Measurements from ENCODE around the gene ANGPT4.
"Not testable (repeated sequence)": the region's sequence is repeated elsewhere in the genome, so short reads cannot be mapped to it uniquely, and the experiment has no call there.

The ANGPT4 gene

GRCh38 chr20:873875-874607 is 42.1 kb downstream of the ANGPT4 start:
- no peak for DNase-seq (ENCODE audit: low spot score)

- no peak for DNase-seq (ENCODE audit: low spot score)
Observed at GRCh38 chr20:872855-873520, 43.1 kb downstream of the ANGPT4 start.

DNA sequence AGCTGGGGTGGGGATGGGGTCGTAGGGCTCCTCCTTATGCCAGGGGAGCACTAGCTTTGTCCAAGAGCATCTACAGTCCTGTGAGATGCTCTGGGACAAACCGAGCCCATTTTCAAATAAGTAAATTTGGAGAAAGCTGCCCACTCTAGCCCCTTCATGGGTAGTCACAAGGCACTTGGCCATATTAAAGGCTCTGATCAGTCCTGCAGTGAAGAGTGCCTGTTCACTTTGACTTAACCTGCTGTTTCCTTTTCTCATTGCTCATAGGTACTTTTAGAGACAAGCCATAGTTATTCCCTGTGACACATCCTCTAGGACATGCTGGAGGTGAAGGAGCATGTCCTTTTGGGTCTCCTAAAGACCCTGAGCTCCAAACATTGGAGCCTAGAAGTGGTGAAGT is 44.2 kb downstream of the ANGPT4 start:
- no peak for DNase-seq (ENCODE audit: low spot score)

DNA sequence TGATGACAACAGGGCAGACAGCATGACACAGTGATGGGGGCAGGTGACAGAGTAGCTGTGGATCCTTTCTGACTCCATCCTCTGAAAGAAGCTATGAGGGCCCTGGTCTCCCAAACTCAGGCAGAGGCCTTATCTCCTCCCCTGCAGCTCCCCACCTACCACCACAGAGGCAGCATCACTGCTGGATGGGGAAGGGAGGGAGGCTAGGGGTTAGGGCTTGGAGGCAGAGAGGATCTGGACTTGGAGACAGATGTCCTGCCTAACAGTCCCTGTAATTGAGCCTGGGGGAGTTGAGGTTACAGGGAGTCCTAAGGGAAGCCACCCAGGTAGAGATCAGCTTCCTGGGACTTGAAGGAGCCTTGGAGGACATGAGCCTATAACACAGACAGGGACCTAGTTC is 44.7 kb downstream of the ANGPT4 start:
- no peak for DNase-seq (ENCODE audit: low spot score)

DNA sequence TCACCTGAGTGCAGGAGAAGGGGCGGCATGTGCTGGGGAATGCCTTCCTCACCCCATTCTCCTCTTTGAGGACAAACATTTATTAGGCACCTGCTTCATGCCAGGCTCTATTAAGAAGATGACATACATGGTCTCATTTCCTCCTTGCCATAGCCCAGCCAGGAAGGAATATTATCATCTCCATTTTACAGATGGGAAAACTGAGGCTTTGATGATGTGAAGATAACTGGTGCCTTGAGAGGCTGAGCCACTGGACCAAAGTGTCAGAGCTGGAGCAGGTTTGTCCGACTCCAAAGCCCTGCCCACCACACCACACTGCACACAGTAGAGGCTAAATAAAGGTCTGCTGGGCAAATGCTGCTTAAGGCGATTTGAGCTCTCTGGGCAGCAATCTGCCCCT is 45.4 kb downstream of the ANGPT4 start:
- no peak for DNase-seq (ENCODE audit: low spot score)

GRCh38 chr20:869606-870005 is 46.5 kb downstream of the ANGPT4 start:
- DNase-seq (ENCODE audit: low spot score) = no peak

- no peak for DNase-seq (ENCODE audit: low spot score)
Observed at GRCh38 chr20:868279-868678, 47.9 kb downstream of the ANGPT4 start.

- no peak for DNase-seq (ENCODE audit: low spot score)
Observed at GRCh38 chr20:865440-865839, 50.7 kb downstream of the ANGPT4 start.

DNA sequence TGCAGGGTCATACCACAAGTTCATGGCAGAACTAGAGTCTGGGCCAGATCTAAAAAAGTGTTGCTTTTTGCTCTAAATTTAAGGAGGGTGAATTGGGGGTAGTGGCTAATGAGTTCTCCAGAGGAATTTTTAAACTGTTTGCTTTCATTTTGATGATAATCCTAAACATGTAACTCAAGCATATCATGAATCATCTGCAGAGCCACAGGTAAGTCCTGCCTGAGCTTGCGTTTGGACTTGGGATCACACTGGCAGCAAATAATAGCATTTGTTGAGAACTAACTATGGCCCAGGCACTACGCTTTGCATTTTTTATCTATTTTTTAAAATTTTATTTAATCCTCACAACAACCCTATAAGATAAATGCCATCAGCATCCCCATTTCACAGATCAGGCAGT is 55.2 kb downstream of the ANGPT4 start:
- no peak for DNase-seq (ENCODE audit: low spot score)

GRCh38 chr20:859751-860231 is 56.3 kb downstream of the ANGPT4 start:
- no peak for DNase-seq (ENCODE audit: low spot score)

- no peak for DNase-seq (ENCODE audit: low spot score)
Observed at GRCh38 chr20:858011-858410, 58.1 kb downstream of the ANGPT4 start.

DNA sequence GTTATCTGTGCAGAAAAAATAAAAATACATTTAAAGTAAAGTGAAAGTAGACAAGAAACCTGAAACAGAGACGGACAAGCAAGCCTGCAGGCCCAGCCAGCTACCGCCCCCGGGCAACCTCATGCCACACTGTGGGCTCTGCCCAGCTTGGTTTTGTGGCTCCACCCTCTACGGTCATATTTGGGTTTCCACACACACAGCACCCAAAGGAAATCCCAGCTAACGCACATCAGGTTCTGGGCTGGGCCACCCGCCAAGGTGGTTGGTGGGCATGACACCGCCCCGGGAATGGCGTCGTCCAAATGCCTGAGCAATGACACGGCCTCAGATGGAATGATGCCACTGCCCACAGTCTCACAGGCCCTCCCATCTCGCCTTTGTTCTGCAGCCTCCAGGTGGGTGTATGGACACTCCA is 59.8 kb downstream of the ANGPT4 start:
- no peak for DNase-seq (ENCODE audit: low spot score)

DNA sequence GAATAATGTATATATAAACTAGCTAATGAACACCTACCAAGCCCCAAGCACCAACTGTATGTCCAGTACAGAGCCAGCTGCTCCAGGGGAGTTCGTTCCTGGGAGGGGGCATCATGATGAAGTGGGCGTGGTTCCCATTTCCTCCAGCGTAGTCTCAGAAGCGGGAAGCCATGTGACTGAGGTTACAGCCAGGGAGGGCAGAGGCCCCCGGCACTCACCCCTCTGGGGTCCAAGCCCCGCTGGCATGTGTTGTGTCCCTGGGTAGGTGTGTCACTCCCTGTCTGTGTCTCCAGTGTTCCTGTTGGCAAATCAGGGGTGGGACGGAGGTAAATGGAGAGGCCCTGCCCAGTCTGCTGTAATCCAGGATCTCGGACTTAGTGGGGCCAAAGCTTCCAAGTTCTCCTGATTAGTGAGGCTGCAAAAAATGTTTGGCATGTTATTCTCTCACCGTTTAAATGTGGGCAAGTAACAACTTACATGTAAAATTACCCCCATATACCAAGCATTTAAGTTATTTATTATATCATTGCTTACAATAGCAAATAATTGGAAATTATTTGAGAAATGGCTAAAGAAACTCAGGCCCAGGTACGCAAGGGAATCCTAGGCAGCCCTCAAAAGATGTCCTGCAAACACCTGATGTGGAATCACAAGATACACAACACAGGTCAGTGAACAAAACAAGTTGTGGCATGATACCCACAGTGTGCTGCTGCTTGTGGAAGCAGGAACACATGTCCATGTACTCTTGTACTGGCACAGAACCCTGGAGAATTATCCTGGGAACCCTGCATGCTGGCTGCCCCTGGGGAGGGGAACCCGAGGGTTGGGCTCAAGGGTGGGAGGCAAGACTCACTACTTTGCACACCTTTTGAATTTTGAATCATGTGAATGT is 60.4 kb downstream of the ANGPT4 start:
- no peak for DNase-seq (ENCODE audit: low spot score)

DNA sequence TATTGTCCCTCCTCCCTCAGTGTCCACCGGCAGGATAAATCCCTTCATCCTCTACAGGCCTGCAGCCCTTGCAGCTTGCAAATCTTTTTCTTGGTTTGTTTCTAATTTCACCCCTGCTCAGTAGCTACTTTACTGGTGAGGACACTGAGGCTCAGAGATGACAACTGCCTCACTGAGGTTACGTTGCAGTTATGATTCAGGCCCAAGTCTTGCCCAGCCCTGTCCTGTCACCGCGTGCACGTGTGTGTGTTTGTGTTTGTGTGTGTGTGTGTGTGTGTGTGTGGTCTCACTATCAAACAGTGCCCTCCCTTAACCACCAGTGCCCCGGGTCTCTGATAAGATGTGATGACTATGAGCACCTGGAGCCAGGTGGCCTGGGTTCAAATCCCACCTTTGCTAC is 61.5 kb downstream of the ANGPT4 start:
- DNase-seq (ENCODE audit: low spot score) = no peak

DNA sequence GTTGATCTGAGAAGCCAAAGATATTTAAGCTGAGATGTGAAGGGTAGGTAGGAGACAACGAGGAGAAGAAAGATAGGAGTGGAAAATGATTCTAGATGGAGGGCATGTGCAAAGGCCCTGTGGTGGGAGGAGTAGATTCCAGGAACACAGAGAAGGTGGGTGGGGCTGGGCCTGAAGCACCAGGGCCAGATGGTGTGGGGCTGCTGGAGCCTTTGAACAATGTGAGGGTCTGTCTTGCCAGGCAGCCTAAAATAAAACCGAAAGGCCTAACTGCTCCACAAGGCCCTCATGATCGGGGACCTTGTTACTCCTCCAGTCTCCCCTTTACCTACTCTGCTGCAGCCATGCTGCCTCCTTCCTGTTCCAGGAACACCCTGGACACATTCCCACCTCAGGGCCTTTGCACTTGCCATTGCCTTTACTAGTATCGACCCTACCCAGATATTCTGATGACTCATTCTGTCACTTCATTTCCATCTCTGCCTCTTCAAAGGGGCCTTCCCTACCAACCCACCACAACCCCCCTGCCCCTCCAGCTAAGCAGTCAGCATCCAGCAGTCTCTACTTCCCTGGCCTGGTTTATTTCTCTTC is 62.6 kb downstream of the ANGPT4 start:
- no peak for DNase-seq (ENCODE audit: low spot score)

DNA sequence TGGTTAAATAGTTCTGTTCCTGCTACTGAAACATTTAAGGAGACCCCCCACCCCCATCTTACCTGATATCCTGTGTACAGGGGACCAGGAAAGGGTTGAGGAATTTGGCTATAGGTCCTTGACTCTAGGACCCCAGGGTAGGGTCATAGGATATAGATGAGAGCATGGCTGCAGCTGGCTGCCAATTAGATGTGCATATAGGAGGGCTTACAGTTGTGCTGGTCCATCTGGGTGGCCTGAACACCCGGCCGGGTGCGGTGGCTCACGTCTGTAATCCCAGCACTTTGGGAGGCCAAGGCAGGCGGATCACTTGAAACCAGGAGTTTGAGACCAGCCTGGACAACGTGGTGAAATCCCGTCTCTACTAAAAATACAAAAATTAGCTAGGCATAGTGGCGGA is 67.4 kb downstream of the ANGPT4 start:
- DNase-seq (ENCODE audit: low spot score) = not testable (repeated sequence)

DNA sequence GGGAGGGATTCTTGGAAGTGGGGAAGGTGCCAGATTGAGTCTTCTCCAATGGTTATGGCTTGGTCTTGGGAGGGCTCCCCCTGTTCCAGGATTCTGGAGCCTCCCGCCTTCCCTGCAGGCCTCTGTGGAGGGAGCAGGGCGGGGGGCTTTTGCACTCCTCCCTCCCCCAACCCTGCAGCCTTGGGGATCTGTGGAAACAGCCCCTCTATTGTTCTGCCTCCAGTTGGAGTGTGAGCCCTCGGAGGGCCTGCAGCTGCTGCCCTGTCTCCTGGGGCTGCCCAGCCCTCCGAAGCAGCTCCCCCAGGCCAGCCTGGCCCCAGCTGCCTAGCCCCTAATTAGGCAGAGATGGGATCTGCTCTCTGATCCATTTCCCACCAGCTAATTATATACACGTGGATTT is 67.9 kb downstream of the ANGPT4 start:
- no peak for DNase-seq (ENCODE audit: low spot score)

- no peak for DNase-seq (ENCODE audit: low spot score)
Observed at GRCh38 chr20:846894-847278, 69.2 kb downstream of the ANGPT4 start.

DNA sequence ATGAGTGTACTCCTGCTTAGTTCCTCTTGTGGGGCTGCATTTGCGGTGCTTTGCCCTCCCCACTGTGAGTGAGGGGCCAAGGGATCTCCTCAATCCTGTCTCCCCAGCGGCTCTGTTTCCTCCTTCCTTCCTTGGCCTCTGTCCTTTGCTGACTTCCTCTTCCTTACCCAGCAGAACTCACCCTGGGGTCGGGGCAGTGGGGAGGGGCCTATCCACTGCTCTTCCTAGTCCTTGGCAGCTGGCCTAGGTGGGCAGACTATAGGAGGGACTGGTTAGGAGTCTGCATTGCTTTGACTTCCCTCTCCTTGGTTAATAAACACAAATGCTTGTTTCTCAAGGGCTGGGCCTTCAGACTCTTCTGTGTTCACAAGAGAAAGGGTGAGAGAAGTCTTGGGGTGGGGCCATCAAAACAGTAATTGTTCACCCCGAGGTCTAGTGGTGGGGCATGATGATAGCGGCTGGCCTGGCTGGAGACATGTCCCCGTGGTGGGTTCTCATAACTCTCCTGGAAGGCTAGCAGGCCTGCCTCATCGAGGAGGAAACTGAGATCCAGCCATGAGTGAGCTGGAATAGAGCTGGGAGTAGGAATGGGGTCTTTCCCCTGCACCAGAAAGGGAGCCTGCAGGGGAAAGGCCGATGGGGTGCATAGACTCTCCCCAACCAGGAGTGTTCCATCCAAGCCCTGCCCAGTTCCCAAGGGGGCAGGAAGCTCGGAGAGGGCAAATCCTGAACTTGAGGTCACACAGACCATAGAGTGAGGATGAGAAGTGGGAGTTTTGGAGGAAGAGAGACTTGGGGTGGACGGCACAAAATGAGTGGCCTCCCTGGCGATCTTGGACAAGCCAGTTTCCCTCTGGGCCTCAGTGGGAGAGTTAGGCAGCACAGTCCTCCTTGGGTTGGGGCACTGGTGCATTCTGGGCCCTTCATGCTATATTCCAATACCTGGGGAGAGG is 69.9 kb downstream of the ANGPT4 start:
- DNase-seq (ENCODE audit: low spot score) = no peak

- no peak for DNase-seq (ENCODE audit: low spot score)
Observed at GRCh38 chr20:845226-845868, 70.8 kb downstream of the ANGPT4 start.
